ENCODE results near the gene VAMP5. TPM values are rescaled to one million over a fixed set of nuclear protein-coding genes. Genes with fewer than 3 reads are reported as not detected.
"Not testable (repeated sequence)": the region's sequence is repeated elsewhere in the genome, so short reads cannot be mapped to it uniquely, and the experiment has no call there.

Gene VAMP5
- total RNA-seq, 1 donor from 2014 or later = not detected

GRCh38 chr2:85542777-85543176 lies 41.5 kb upstream of the VAMP5 start:
- Mint-ChIP-seq H3K27me3 (ENCODE audit: insufficient read depth, low read depth) (peaks cover 7% of the 10 kb centered on the region), H3K4me3 (peak overlapping the region; percentile 16), H3K27ac (no peak overlapping the region), H3K9me3 (no peaks in the 10 kb centered on the region), H3K4me1 (peaks cover 45% of the 10 kb centered on the region), H3K36me3 (peaks cover 39% of the 10 kb centered on the region)
- no peak for TF ChIP-seq EZH2phosphoT487 (IDR thresholded peaks at IDR 0.05)
- TF ChIP-seq EZH2 (IDR thresholded peaks at IDR 0.05) = no peak
- TF ChIP-seq, protein P1, sequence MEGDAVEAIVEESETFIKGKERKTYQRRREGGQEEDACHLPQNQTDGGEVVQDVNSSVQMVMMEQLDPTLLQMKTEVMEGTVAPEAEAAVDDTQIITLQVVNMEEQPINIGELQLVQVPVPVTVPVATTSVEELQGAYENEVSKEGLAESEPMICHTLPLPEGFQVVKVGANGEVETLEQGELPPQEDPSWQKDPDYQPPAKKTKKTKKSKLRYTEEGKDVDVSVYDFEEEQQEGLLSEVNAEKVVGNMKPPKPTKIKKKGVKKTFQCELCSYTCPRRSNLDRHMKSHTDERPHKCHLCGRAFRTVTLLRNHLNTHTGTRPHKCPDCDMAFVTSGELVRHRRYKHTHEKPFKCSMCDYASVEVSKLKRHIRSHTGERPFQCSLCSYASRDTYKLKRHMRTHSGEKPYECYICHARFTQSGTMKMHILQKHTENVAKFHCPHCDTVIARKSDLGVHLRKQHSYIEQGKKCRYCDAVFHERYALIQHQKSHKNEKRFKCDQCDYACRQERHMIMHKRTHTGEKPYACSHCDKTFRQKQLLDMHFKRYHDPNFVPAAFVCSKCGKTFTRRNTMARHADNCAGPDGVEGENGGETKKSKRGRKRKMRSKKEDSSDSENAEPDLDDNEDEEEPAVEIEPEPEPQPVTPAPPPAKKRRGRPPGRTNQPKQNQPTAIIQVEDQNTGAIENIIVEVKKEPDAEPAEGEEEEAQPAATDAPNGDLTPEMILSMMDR (IDR thresholded peaks at IDR 0.05) = no peak
- Histone ChIP-seq H3K79me2 (ENCODE audit: low read depth) (peaks cover 54% of the 10 kb centered on the region), H3K9me3 (ENCODE audit: low read depth) (no peaks in the 10 kb centered on the region), H3F3A (ENCODE audit: low read depth) (peaks cover 87% of the 10 kb centered on the region), H3K4me3 (no peak overlapping the region), H4K20me1 (ENCODE audit: low read depth) (peaks cover 74% of the 10 kb centered on the region), H3K36me3 (peaks cover 30% of the 10 kb centered on the region), H3K9ac (no peak overlapping the region), H3K27me3 (no peaks in the 10 kb centered on the region), H3K4me1 (peaks cover 31% of the 10 kb centered on the region), H3K4me2 (no peak overlapping the region), H2AFZ (replicated peaks) (no peak overlapping the region), H3K27ac (peak overlapping the region; percentile 53)
- DNase-seq (ENCODE audit: low spot score) = no peak

- not testable (repeated sequence) for DNase-seq (ENCODE audit: low spot score); H3K9ac ChIP-seq; H3K4me2 ChIP-seq; H3K9me3 ChIP-seq (ENCODE audit: low read depth); H3K4me3 ChIP-seq; H3K9me3 Mint-ChIP-seq; H3K27ac Mint-ChIP-seq; H3K4me3 Mint-ChIP-seq; H3K27me3 Mint-ChIP-seq (ENCODE audit: insufficient read depth, low read depth); H3K27me3 ChIP-seq; H2AFZ ChIP-seq (replicated peaks)
- Mint-ChIP-seq H3K4me1 (peaks cover 41% of the 10 kb centered on the region), H3K36me3 (peaks cover 39% of the 10 kb centered on the region)
- Histone ChIP-seq H3K36me3 (peaks cover 30% of the 10 kb centered on the region), H3K79me2 (ENCODE audit: low read depth) (peaks cover 44% of the 10 kb centered on the region), H3K4me1 (peaks cover 25% of the 10 kb centered on the region), H4K20me1 (ENCODE audit: low read depth) (peaks cover 79% of the 10 kb centered on the region), H3K27ac (peak overlapping the region; percentile 74), H3F3A (ENCODE audit: low read depth) (peaks cover 91% of the 10 kb centered on the region)
These were observed 40.0 kb upstream of the VAMP5 start for GRCh38 chr2:85544254-85544691.

- H3K4me3 ChIP-seq; H3K4me2 ChIP-seq; H3K27me3 ChIP-seq; H3K9ac ChIP-seq; H2AFZ ChIP-seq (replicated peaks); H3K27ac Mint-ChIP-seq; H3K9me3 Mint-ChIP-seq; H3K9me3 ChIP-seq (ENCODE audit: low read depth); H3K4me3 Mint-ChIP-seq; DNase-seq (ENCODE audit: low spot score); H3K27me3 Mint-ChIP-seq (ENCODE audit: insufficient read depth, low read depth): not testable (repeated sequence)
- H3K79me2 ChIP-seq (ENCODE audit: low read depth) = peaks cover 36% of the 10 kb centered on the region
- H3K27ac ChIP-seq = peak overlapping the region; percentile 74
- H3K4me1 ChIP-seq = peaks cover 25% of the 10 kb centered on the region
- H3K36me3 ChIP-seq = peaks cover 30% of the 10 kb centered on the region
- Mint-ChIP-seq H3K36me3 (peaks cover 40% of the 10 kb centered on the region), H3K4me1 (peaks cover 40% of the 10 kb centered on the region)
- H4K20me1 ChIP-seq (ENCODE audit: low read depth) = peaks cover 71% of the 10 kb centered on the region
- H3F3A ChIP-seq (ENCODE audit: low read depth) = peaks cover 87% of the 10 kb centered on the region
These were observed 39.1 kb upstream of the VAMP5 start for GRCh38 chr2:85544915-85545779.

DNA sequence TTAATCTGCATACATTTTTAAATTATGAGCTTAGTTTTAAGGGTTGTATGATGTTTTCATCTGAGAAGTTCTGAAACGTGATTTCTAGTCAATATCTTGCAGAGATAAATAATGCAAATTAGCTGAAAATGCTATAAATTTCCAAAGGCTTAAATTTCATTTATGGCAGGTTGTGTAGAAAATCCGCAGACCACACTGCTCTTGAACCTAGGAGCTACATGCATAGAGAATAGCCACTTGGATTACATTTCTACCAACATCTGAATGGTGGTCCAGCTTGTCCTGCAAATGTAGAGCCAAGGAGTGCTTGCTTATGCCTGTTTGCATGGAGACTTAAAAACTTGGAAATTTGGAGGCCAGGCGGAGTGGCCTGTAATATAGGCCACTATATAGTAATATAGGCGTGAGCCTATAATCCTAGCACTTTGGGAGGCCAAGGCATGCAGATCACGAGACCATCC lies 38.4 kb upstream of the VAMP5 start:
- Histone ChIP-seq H3K4me1 (peaks cover 21% of the 10 kb centered on the region), H3K27me3 (no peaks in the 10 kb centered on the region), H3K36me3 (peaks cover 27% of the 10 kb centered on the region), H3F3A (ENCODE audit: low read depth) (peaks cover 82% of the 10 kb centered on the region), H3K4me3 (no peak overlapping the region), H3K79me2 (ENCODE audit: low read depth) (peaks cover 29% of the 10 kb centered on the region), H2AFZ (replicated peaks) (no peak overlapping the region), H3K4me2 (no peak overlapping the region), H3K9ac (no peak overlapping the region), H3K9me3 (ENCODE audit: low read depth) (no peaks in the 10 kb centered on the region), H3K27ac (peak overlapping the region; percentile 49), H4K20me1 (ENCODE audit: low read depth) (peaks cover 64% of the 10 kb centered on the region)
- peaks cover 6% of the 10 kb centered on the region for H3K27me3 Mint-ChIP-seq (ENCODE audit: insufficient read depth, low read depth)
- H3K9me3 Mint-ChIP-seq = no peaks in the 10 kb centered on the region
- peaks cover 34% of the 10 kb centered on the region for H3K4me1 Mint-ChIP-seq
- TF ChIP-seq EZH2phosphoT487 (IDR thresholded peaks at IDR 0.05) (no peak), EZH2 (IDR thresholded peaks at IDR 0.05) (no peak)
- TF ChIP-seq, protein P1 (IDR thresholded peaks at IDR 0.05) = no peak
- no peak overlapping the region for H3K4me3 Mint-ChIP-seq
- DNase-seq (ENCODE audit: low spot score) = no peak
- peaks cover 36% of the 10 kb centered on the region for H3K36me3 Mint-ChIP-seq
- H3K27ac Mint-ChIP-seq = no peak overlapping the region
